OCI-LY7 (cell line): ENCODE data around the gene KNL1.

Experiments used
- CTCF ChIP-seq: fragments of 200-600 bp; sonication (generic); conservative IDR thresholded peaks from 2 replicates; pipeline ENCODE4 v1.5.1; 2014; ENCODE audit warnings: mild to moderate bottlenecking, antibody characterized with exemption, low read length, moderate library complexity, mixed read lengths
- EZH2phosphoT487 ChIP-seq: fragments of 200-600 bp; sonication (generic); IDR thresholded peaks from 2 replicates; pipeline ENCODE4 v1.6.1; 2018; ENCODE audit warnings: low read depth, borderline replicate concordance, mild to moderate bottlenecking, mixed run types, antibody characterized with exemption, low read length, moderate library complexity, mixed read lengths

DNA sequence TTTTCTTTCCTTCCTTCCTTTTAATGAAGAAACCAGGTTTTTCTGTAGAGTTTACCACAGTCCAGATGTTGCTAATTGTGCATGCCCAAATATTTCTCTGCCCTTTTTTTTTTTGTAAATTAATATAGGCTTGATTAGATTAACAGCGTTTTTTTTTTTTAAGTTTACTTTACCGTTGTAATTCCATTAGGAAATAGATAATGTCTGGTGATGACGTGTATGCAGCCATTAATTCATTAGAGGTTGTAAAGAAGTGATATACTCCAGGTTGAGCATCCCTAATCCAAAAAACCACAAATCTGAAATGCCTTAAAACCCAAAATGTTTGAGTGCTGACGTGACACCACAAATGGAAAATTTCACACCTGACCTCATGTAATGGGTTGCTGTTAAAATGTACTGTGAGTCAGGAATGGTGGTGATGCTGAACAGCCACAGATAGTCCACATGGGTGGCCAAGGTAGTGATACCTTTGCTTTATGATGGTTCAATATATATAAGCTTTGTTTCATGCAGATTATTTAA is 43.2 kb downstream of the KNL1 start:
- no peak for TF ChIP-seq CTCF
- TF ChIP-seq EZH2phosphoT487 = no peak
